PC-3 (cell line): ENCODE data around the gene KRT86. TPM values are rescaled to one million over a fixed set of nuclear protein-coding genes. Genes with fewer than 3 reads are reported as not detected.

Experiments
- ATAC-seq: fragments of 200-7000 bp; cut with Tn5 transposase; 2 replicates; pipeline ENCODE4 v1.9.1; 2020; ENCODE audit warnings: mild to moderate bottlenecking, moderate library complexity
- BruUV-seq: library from RNA; stranded (reverse); fragments of 400-500 nt; replicated peaks from 2 replicates; lab custom pipeline; 2021; lab: Mats Ljungman, UMichigan
- CTCF ChIA-PET: fragments of 300-600 bp; sonication (Branson Sonifier 250); formaldehyde crosslinking; loops from one replicate; lab custom pipeline; 2022; ENCODE audit warnings: antibody characterized with exemption; lab: Charles Lee
- POLR2A ChIA-PET: fragments of 300-600 bp; sonication (Branson Sonifier 250); formaldehyde crosslinking; loops from one replicate; lab custom pipeline; 2022; ENCODE audit warnings: antibody characterized with exemption; ENCODE audit not compliant: unreplicated experiment; lab: Charles Lee
- DNase-seq: peaks from one replicate; pipeline ENCODE4 v3.0.0-alpha.2; 2015
- H2AFZ ChIP-seq: fragments of 300-600 bp; sonication (generic); 2 replicates; pipeline ENCODE4 v1.6.0; 2016; ENCODE audit warnings: antibody characterized with exemption, low read length
- H3F3A ChIP-seq: fragments of 300-600 bp; sonication (generic); one replicate; pipeline ENCODE4 v1.6.0; 2017; ENCODE audit warnings: antibody characterized with exemption, low read length, control low read depth, mild to moderate bottlenecking; ENCODE audit not compliant: unreplicated experiment
- H3K27ac ChIP-seq: fragments of 300-600 bp; sonication (generic); 2 replicates; pipeline ENCODE4 v1.5.1; 2016; ENCODE audit warnings: mild to moderate bottlenecking, low read length
- H3K27me3 ChIP-seq: fragments of 300-600 bp; sonication (generic); 2 replicates; pipeline ENCODE4 v1.6.1; 2016; ENCODE audit warnings: low read length, mixed read lengths
- H3K36me3 ChIP-seq: fragments of 300-600 bp; sonication (generic); 2 replicates; pipeline ENCODE4 v1.6.1; 2016; ENCODE audit warnings: low read depth, mixed run types, low read length, mixed read lengths
- H3K4me1 ChIP-seq: fragments of 300-600 bp; sonication (generic); 2 replicates; pipeline ENCODE4 v1.5.1; 2016; ENCODE audit warnings: low read length; ENCODE audit not compliant: insufficient read depth
- H3K4me2 ChIP-seq: fragments of 300-600 bp; sonication (generic); 2 replicates; pipeline ENCODE4 v1.6.0; 2016; ENCODE audit warnings: low read length
- H3K4me3 ChIP-seq: fragments of 300-600 bp; sonication (generic); 2 replicates; pipeline ENCODE4 v1.5.1; 2016; ENCODE audit warnings: mild to moderate bottlenecking, low read length, mixed read lengths
- H3K79me2 ChIP-seq: fragments of 300-600 bp; sonication (generic); 2 replicates; pipeline ENCODE4 v1.6.1; 2017; ENCODE audit warnings: low read length, mixed read lengths
- H3K9ac ChIP-seq: fragments of 300-600 bp; sonication (generic); 2 replicates; pipeline ENCODE4 v1.6.0; 2016; ENCODE audit warnings: mild to moderate bottlenecking, low read length
- H3K9me2 ChIP-seq: fragments of 300-600 bp; sonication (generic); replicated peaks from 2 replicates; pipeline ENCODE4 v1.6.1; 2016; ENCODE audit warnings: mixed run types, low read length, mixed read lengths
- H3K9me3 ChIP-seq: fragments of 300-600 bp; sonication (generic); 2 replicates; pipeline ENCODE4 v1.6.1; 2016; ENCODE audit warnings: low read length, mixed read lengths
- H4K20me1 ChIP-seq: fragments of 300-600 bp; sonication (generic); 2 replicates; pipeline ENCODE4 v1.6.1; 2016; ENCODE audit warnings: low read length, mixed read lengths
- EZH2 ChIP-seq: fragments of 300-600 bp; sonication (generic); IDR thresholded peaks from one replicate; pipeline ENCODE4 v1.6.1; 2017; ENCODE audit warnings: antibody characterized with exemption, mild to moderate bottlenecking, low read length; ENCODE audit not compliant: unreplicated experiment
- EZH2phosphoT487 ChIP-seq: fragments of 300-600 bp; sonication (generic); IDR thresholded peaks from 2 replicates; pipeline ENCODE4 v1.6.1; 2018; ENCODE audit warnings: mild to moderate bottlenecking, antibody characterized with exemption, low read length, borderline replicate concordance
- intact Hi-C: fragments of 100-400 bp; cut with micrococcal nuclease; formaldehyde crosslinking; loops from 2 replicates; pipeline ENCODE4 v1.9.0; 2023
- total RNA-seq: library from RNA; depleted of rRNA; stranded (reverse); fragments of >200 nt; gene quantifications from 2 replicates; pipeline ENCODE4 v1.2.3, GENCODE V29; 2014
- TF ChIP-seq, protein P1 (sequence below): fragments of 300-600 bp; sonication (generic); conservative IDR thresholded peaks from 2 replicates; pipeline ENCODE4 v1.5.1; 2017; ENCODE audit warnings: antibody characterized with exemption, low read depth, mild to moderate bottlenecking, low read length

Gene KRT86
- total RNA-seq, 1 experiment from 2014 or later: 1.2 TPM

DNA sequence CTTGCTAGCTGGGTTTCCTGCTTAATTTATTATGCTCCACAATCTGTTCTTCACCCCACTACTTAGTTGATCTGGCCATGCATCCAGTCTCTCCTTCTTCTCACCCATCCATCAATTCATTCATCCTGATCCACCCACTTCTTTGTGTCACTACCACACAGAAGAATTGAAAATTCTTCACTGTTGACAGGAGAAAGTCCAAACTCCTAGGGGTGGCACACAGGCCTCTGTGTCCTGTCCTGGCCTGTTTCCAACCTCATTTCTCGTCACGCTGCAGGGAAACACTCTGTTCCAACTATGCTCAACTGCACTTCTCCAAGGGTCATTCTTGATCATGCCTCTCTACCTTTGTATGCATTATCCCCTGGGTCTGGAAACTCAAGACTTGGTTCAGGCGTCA, 57.4 kb downstream of the KRT86 start:
- ATAC-seq: no peak
- ChIA-PET POLR2A (no interaction called here), CTCF (interaction anchor here (0.6 kb wide), 1 partner anchor 41 kb away, joined by 4 read pairs; no protein-coding TSS in a partner anchor)
- Histone ChIP-seq H3K9me2 (no peaks in the 10 kb centered on the region), H3K4me3 (no peak overlapping the region), H3K27ac (no peak overlapping the region), H3F3A (no peaks in the 10 kb centered on the region), H3K4me2 (no peak overlapping the region), H3K4me1 (peaks cover 14% of the 10 kb centered on the region), H3K79me2 (no peaks in the 10 kb centered on the region), H3K9ac (no peak overlapping the region), H3K9me3 (no peaks in the 10 kb centered on the region), H3K27me3 (no peaks in the 10 kb centered on the region), H2AFZ (no peak overlapping the region), H4K20me1 (no peaks in the 10 kb centered on the region), H3K36me3 (no peaks in the 10 kb centered on the region)
- TF ChIP-seq EZH2phosphoT487 (no peak), EZH2 (no peak)
- TF ChIP-seq, protein P1, sequence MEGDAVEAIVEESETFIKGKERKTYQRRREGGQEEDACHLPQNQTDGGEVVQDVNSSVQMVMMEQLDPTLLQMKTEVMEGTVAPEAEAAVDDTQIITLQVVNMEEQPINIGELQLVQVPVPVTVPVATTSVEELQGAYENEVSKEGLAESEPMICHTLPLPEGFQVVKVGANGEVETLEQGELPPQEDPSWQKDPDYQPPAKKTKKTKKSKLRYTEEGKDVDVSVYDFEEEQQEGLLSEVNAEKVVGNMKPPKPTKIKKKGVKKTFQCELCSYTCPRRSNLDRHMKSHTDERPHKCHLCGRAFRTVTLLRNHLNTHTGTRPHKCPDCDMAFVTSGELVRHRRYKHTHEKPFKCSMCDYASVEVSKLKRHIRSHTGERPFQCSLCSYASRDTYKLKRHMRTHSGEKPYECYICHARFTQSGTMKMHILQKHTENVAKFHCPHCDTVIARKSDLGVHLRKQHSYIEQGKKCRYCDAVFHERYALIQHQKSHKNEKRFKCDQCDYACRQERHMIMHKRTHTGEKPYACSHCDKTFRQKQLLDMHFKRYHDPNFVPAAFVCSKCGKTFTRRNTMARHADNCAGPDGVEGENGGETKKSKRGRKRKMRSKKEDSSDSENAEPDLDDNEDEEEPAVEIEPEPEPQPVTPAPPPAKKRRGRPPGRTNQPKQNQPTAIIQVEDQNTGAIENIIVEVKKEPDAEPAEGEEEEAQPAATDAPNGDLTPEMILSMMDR: no peak
- intact Hi-C loops: no loop called here
- no peak for DNase-seq
- BruUV-seq: no TSS peak

DNA sequence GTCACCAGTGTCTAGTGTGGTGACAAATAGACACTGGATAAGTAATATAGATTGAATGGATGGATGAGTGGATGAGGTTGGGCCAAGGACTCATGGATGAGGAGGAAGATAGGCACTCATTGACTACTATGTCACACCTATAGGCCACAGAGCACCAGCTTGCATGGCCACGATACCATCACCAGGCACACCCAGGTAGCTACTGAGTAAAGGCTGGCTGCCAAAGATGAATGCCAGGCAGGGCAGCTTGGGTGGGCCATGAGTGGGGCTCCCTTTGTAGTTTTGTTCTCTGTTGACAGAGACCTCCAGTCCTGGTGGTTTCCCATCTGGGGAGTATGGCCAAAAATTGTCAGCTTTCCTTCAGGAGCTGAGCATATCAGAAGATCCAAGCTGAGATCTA, 57.9 kb downstream of the KRT86 start:
- Histone ChIP-seq H2AFZ (no peak overlapping the region), H3K9me3 (no peaks in the 10 kb centered on the region), H3K4me1 (peaks cover 8% of the 10 kb centered on the region), H3K27ac (no peak overlapping the region), H3F3A (no peaks in the 10 kb centered on the region), H4K20me1 (no peaks in the 10 kb centered on the region), H3K9ac (no peak overlapping the region), H3K79me2 (no peaks in the 10 kb centered on the region), H3K4me2 (no peak overlapping the region), H3K4me3 (no peak overlapping the region), H3K36me3 (no peaks in the 10 kb centered on the region), H3K27me3 (no peaks in the 10 kb centered on the region), H3K9me2 (no peaks in the 10 kb centered on the region)
- POLR2A ChIA-PET: no interaction called here
- BruUV-seq: no TSS peak
- CTCF ChIA-PET: no interaction called here
- ATAC-seq (no peak), DNase-seq (no peak)
- intact Hi-C loops: no loop called here
- no peak for TF ChIP-seq EZH2
- TF ChIP-seq EZH2phosphoT487: no peak
- TF ChIP-seq, protein P1: no peak

DNA sequence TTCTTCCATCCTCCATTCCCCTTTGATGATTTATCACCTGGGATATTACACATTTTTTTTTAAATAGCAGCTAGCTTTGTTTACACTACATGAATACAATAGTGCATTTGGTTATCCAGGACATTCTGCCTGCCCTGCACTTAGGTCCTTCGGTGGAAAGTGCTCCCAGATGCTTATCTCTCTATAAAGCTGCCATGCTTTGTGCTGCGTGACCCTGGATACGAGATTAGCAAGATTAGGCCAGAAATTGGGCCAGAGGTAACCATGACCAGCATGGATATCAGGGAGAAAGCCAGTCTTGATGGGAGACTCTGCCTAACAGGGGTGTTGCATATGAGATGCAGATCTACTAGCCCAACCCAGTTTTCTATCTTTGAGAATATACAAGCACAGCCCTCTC, 58.9 kb downstream of the KRT86 start:
- no TSS peak for BruUV-seq
- POLR2A ChIA-PET: interaction anchor here (0.5 kb wide), 1 partner anchor 542 kb away, joined by 4 read pairs; no protein-coding TSS in a partner anchor
- TF ChIP-seq EZH2 (no peak), EZH2phosphoT487 (no peak)
- TF ChIP-seq, protein P1: no peak
- CTCF ChIA-PET: no interaction called here
- Histone ChIP-seq H3K9me3 (no peaks in the 10 kb centered on the region), H3K79me2 (no peaks in the 10 kb centered on the region), H3F3A (no peaks in the 10 kb centered on the region), H3K9ac (no peak overlapping the region), H3K27ac (no peak overlapping the region), H2AFZ (no peak overlapping the region), H3K9me2 (no peaks in the 10 kb centered on the region), H3K36me3 (no peaks in the 10 kb centered on the region), H3K4me1 (peaks cover under 1% of the 10 kb centered on the region), H4K20me1 (no peaks in the 10 kb centered on the region), H3K4me3 (no peak overlapping the region), H3K4me2 (no peak overlapping the region), H3K27me3 (no peaks in the 10 kb centered on the region)
- no peak for ATAC-seq
- intact Hi-C loops: no loop called here
- no peak for DNase-seq
